Measurements from ENCODE around the gene RUNX2.

DNA sequence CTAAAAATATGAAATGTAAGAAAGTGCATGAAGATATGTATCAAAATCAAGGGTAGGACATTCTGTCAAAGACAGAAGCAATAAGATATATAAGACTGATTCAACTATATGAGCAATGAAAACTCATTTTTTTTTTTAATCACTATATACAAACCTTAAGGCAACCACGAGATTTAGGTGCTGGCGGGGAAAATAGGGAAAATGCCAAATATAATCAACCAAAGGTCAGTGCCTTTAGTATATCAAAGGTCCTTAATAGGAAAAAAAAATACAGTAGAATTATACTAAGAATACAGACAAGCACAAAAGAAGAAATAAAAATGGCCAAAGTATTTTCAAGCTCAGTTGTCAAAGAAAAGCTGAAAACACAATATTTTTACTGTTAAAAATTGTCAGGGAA is 25.5 kb downstream of the RUNX2 start:
- no peak for TF ChIP-seq TEAD4 (IDR thresholded peaks at IDR 0.05; ENCODE audit: borderline replicate concordance, insufficient read depth)
- TF ChIP-seq, protein P1, sequence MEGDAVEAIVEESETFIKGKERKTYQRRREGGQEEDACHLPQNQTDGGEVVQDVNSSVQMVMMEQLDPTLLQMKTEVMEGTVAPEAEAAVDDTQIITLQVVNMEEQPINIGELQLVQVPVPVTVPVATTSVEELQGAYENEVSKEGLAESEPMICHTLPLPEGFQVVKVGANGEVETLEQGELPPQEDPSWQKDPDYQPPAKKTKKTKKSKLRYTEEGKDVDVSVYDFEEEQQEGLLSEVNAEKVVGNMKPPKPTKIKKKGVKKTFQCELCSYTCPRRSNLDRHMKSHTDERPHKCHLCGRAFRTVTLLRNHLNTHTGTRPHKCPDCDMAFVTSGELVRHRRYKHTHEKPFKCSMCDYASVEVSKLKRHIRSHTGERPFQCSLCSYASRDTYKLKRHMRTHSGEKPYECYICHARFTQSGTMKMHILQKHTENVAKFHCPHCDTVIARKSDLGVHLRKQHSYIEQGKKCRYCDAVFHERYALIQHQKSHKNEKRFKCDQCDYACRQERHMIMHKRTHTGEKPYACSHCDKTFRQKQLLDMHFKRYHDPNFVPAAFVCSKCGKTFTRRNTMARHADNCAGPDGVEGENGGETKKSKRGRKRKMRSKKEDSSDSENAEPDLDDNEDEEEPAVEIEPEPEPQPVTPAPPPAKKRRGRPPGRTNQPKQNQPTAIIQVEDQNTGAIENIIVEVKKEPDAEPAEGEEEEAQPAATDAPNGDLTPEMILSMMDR (IDR thresholded peaks at IDR 0.05): no peak
- TF ChIP-seq YY1 (IDR thresholded peaks at IDR 0.05; ENCODE audit: low read depth): no peak
- no peak for TF ChIP-seq NRF1 (IDR thresholded peaks at IDR 0.05; ENCODE audit: low read depth, low read length)
- no peak for TF ChIP-seq FOXM1 (IDR thresholded peaks at IDR 0.05; ENCODE audit: low read depth)
- TF ChIP-seq, protein P2, sequence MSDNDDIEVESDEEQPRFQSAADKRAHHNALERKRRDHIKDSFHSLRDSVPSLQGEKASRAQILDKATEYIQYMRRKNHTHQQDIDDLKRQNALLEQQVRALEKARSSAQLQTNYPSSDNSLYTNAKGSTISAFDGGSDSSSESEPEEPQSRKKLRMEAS (IDR thresholded peaks at IDR 0.05; ENCODE audit: low read depth): no peak
- no peak for TF ChIP-seq GABPA (IDR thresholded peaks at IDR 0.05; ENCODE audit: low read depth)
